ENCODE measurements around the gene CBFA2T3.

GRCh38 chr16:88886420-88886844, 90.6 kb downstream of the CBFA2T3 start:
- TF ChIP-seq CTCF (IDR thresholded peaks at IDR 0.05) (no peak), POLR2A (IDR thresholded peaks at IDR 0.05) (no peak)
